Measurements from ENCODE around the gene CAPN9.

- TF ChIP-seq, protein P1, sequence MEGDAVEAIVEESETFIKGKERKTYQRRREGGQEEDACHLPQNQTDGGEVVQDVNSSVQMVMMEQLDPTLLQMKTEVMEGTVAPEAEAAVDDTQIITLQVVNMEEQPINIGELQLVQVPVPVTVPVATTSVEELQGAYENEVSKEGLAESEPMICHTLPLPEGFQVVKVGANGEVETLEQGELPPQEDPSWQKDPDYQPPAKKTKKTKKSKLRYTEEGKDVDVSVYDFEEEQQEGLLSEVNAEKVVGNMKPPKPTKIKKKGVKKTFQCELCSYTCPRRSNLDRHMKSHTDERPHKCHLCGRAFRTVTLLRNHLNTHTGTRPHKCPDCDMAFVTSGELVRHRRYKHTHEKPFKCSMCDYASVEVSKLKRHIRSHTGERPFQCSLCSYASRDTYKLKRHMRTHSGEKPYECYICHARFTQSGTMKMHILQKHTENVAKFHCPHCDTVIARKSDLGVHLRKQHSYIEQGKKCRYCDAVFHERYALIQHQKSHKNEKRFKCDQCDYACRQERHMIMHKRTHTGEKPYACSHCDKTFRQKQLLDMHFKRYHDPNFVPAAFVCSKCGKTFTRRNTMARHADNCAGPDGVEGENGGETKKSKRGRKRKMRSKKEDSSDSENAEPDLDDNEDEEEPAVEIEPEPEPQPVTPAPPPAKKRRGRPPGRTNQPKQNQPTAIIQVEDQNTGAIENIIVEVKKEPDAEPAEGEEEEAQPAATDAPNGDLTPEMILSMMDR (tag by site-specific recombination; IDR thresholded peaks at IDR 0.05) = no peak
- TF ChIP-seq, protein P2, sequence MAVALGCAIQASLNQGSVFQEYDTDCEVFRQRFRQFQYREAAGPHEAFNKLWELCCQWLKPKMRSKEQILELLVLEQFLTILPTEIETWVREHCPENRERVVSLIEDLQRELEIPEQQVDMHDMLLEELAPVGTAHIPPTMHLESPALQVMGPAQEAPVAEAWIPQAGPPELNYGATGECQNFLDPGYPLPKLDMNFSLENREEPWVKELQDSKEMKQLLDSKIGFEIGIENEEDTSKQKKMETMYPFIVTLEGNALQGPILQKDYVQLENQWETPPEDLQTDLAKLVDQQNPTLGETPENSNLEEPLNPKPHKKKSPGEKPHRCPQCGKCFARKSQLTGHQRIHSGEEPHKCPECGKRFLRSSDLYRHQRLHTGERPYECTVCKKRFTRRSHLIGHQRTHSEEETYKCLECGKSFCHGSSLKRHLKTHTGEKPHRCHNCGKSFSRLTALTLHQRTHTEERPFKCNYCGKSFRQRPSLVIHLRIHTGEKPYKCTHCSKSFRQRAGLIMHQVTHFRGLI (tag by site-specific recombination; IDR thresholded peaks at IDR 0.05) = peak; percentile 76
- TF ChIP-seq GFI1B (tag by site-specific recombination; IDR thresholded peaks at IDR 0.05) = no peak
- TF ChIP-seq TCF7L2 (IDR thresholded peaks at IDR 0.05; ENCODE audit: borderline replicate concordance, low read depth, low read length) = no peak
- no peak for TF ChIP-seq ZFP69B (tag by site-specific recombination; IDR thresholded peaks at IDR 0.05)
- TF ChIP-seq, protein P3, sequence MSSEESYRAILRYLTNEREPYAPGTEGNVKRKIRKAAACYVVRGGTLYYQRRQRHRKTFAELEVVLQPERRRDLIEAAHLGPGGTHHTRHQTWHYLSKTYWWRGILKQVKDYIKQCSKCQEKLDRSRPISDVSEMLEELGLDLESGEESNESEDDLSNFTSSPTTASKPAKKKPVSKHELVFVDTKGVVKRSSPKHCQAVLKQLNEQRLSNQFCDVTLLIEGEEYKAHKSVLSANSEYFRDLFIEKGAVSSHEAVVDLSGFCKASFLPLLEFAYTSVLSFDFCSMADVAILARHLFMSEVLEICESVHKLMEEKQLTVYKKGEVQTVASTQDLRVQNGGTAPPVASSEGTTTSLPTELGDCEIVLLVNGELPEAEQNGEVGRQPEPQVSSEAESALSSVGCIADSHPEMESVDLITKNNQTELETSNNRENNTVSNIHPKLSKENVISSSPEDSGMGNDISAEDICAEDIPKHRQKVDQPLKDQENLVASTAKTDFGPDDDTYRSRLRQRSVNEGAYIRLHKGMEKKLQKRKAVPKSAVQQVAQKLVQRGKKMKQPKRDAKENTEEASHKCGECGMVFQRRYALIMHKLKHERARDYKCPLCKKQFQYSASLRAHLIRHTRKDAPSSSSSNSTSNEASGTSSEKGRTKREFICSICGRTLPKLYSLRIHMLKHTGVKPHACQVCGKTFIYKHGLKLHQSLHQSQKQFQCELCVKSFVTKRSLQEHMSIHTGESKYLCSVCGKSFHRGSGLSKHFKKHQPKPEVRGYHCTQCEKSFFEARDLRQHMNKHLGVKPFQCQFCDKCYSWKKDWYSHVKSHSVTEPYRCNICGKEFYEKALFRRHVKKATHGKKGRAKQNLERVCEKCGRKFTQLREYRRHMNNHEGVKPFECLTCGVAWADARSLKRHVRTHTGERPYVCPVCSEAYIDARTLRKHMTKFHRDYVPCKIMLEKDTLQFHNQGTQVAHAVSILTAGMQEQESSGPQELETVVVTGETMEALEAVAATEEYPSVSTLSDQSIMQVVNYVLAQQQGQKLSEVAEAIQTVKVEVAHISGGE (tag by site-specific recombination; conservative IDR thresholded peaks at IDR 0.05; ENCODE audit: low read depth) = no peak; the same call in 1 of the 2 replicates
- TF ChIP-seq ZNF561 (tag by site-specific recombination; IDR thresholded peaks at IDR 0.05; ENCODE audit: borderline replicate concordance) = no peak
- no peak for TF ChIP-seq BCL11A (tag by site-specific recombination; IDR thresholded peaks at IDR 0.05; ENCODE audit: low read depth)
Measured at GRCh38 chr1:230849451-230850224, 102.5 kb downstream of the CAPN9 start.
